CD4-positive, alpha-beta T cell treated with Interleukin-1 beta for 1 hour (primary cell): ENCODE data around the gene SRD5A2.
A peak's percentile ranks its signal among the peaks of the same experiment; 100 is the strongest.
"Not testable (repeated sequence)": the region's sequence is repeated elsewhere in the genome, so short reads cannot be mapped to it uniquely, and the experiment has no call there.

Experiments
- DNase-seq, 2 donors: peaks; one replicate each; pipeline ENCODE4 v3.0.0-alpha.2; 2020 to 2022

SRD5A2 gene

DNA sequence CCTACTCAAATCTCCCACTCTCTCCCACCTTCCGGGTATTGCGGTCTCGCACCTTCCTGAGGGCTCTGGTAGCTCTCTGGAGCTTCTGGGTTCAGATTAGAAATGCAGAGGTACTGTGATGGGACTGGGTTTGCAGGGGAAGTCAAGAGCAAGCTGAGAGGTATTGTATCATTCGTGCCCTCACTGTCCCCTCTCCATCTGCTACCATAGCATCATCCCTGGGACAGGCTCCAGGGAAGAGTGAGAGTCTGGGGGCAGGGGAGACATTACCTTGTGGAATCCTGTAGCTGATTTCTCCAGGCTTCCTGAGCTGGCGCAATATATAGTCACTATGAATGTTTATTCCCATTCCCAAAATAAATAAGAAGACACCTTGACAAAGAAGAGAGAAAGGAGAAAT lies 49.6 kb downstream of the SRD5A2 start:
- no peak for DNase-seq

- no peak for DNase-seq
Measured at GRCh38 chr2:31529256-31529655, 51.5 kb downstream of the SRD5A2 start.

GRCh38 chr2:31528823-31529222 lies 51.9 kb downstream of the SRD5A2 start:
- no peak for DNase-seq

- no peak for DNase-seq
Measured at GRCh38 chr2:31526946-31527732, 53.6 kb downstream of the SRD5A2 start.

DNA sequence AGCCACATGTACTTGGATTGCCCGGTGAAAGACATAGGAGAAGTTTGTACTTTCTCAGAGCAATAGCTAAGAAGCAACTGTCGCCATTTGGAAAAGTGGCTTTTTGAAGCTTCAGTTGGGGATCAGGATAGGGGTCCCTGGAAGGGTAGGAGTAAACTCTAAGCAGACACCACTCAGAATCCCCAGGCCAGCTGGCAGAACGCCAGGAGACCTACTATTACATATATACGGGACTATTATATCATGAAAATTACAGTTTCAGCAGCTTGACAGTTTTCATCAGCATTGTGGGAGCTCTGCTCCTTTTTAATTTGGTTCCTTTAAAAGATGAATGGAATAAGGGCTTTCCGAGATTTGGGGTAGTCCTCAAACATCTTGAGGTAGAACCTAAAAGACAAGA lies 54.9 kb downstream of the SRD5A2 start:
- DNase-seq, result no peak

- DNase-seq, result no peak
Measured at GRCh38 chr2:31524592-31524991, 56.1 kb downstream of the SRD5A2 start.

DNA sequence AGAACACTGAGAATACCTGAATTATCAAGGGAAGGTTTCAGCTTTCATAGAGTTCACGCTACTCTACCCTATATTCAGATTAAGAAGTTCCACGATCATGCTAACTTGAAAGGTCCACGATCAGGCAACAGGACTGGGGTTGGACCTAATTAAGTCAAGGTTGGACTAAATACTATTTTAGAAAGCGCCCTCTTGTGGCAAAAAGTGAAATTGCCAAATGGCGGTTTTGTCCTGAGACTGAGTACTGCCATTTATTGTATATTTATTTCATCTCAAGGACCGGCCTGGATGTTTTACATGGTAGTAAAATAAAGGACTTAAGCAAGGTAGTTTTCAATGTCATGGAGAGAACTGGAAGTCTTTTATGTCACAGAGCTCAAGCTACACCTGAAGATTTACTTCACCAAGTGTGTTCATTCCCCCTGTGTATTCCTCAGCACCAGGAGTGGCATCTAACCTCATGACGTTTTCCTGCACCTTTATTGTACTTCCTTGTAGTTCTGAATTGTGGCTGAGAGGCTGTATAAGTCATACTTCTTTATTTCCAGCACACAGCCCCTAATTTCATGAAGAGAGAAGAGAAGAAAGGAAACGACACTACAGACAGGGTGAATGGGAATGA lies 56.8 kb downstream of the SRD5A2 start:
- DNase-seq, result peak in 1 of 2 donors; percentile 56

GRCh38 chr2:31522786-31523185 lies 58.0 kb downstream of the SRD5A2 start:
- no peak for DNase-seq

GRCh38 chr2:31517442-31518203 lies 63.1 kb downstream of the SRD5A2 start:
- no peak for DNase-seq

- DNase-seq, result no peak
Measured at GRCh38 chr2:31515586-31515985, 65.2 kb downstream of the SRD5A2 start.

DNA sequence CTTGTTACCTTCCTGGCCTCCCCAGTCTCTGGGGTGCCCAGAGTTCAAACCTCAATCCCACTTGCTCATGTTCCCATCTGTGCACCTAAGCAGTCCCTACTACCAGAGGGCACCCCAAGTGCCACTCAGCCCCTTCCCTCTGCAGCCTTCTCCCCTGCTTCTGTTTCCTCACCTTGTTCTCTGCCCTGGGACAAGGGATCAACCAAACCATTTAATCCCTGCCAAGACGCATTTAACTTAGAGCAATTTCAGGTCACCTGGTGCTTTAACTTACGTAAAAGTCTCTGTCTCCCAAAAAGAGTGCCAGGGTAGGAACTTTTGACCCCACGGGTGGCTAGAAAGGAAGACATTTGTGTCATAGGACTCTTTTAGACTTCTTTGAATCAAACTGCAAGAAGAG lies 67.2 kb downstream of the SRD5A2 start:
- DNase-seq, result no peak

GRCh38 chr2:31511376-31511775 lies 69.4 kb downstream of the SRD5A2 start:
- no peak for DNase-seq

DNA sequence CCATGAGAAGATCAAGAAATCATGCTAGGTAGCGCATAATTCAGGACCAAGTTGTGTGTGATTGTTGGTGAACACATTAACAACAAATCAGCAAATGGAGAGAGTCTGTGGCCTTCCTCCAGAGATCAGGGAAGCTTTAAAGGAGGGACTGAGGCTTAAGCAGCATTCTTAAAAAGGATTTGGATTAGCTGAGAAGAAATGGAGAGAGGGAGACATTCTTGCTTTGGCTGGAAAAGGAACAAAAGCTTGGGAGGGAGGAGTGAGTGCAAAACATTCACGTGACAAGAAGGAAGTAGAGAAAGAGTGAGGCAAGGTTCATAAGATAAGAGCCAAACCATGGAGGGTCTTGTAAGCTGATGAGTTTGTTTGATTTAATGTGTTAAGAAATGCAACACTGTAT lies 75.6 kb downstream of the SRD5A2 start:
- DNase-seq, result no peak

GRCh38 chr2:31504311-31504710 lies 76.4 kb downstream of the SRD5A2 start:
- DNase-seq, result no peak

- DNase-seq, result not testable (repeated sequence)
Measured at GRCh38 chr2:31496451-31496874, 84.3 kb downstream of the SRD5A2 start.

- not testable (repeated sequence) for DNase-seq
Measured at GRCh38 chr2:31489339-31489738, 91.4 kb downstream of the SRD5A2 start.

DNA sequence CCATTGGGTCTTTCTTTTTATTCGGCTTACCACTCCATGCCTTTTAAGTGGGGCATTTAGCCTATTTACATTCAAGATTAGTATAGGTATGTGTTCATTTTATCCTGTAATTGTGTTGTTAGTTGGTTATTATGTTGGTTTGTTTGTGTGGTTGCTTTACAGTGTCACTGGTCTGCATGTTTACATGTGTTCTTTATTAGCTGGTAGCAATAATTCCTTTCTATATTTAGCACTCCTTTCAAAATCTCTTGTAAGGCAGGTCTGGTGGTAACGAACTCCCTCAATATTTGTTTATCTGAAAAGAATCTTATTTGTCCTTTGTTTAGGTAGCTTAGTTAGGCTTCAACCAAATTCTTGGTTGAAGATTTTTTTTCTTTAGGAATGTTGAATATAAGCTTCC lies 97.5 kb downstream of the SRD5A2 start:
- no peak for DNase-seq

DNA sequence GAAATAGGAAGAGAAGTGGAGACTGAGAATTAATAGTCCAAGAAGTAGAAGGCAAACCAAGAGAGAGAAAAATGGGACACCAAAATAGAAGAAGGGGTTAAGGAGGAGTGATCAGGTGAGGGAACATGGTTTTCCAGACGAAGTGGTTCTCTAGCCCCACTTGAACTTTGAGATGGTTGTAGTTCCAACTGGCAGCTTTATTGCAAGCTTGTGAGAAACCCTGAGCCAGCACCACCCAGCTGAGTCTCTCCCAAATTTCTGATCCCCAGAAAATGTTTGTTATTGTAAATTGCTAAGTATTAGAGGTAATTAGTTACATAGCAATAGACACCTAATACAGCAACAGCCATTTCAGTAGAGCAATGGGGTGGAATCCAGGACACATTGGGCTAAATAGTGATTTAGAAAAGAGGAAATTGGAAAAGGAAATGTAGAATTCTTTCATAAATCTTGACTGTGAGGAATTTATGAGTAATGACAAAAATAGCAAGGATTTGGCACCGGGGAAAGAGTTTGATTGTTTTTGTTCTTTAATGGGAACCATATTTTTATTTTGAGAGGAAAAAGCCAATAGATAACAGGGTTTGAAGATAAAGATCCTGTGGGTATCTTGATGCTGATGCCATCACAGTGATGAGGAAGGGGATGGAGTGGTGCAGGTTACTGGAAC lies 104.1 kb downstream of the SRD5A2 start:
- DNase-seq, result no peak

GRCh38 chr2:31475692-31476091 lies 105.0 kb downstream of the SRD5A2 start:
- DNase-seq, result no peak

DNA sequence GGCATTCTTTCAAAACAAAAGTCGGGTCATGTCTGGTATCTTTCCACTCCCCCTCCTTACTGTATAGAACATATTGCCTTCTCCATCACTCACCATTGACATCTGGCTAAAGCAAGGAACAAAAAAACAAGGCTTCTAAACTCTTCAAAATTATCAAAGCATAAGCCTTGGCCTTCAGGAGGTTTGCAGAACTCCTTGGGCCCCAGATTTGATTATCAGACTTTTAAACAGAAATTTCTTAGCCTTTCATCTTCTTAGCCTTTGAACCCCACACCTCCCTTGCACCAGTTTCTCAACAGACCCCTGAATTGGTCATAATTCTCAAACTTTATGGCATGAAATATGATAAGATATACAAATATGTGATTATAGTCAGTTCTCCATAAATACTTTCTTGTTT lies 106.4 kb downstream of the SRD5A2 start:
- DNase-seq, result no peak
